H1 (cell line): ENCODE measurements around the gene ULBP1. TPM values are rescaled to one million over a fixed set of nuclear protein-coding genes. Genes with fewer than 3 reads are reported as not detected.

Experiments used
- CTCF ChIA-PET: fragments of 300-600 bp; sonication (Branson Sonifier 250); formaldehyde crosslinking; loops from one replicate; lab custom pipeline; 2021; ENCODE audit not compliant: partially characterized antibody; lab: Charles Lee
- POLR2A ChIA-PET: fragments of 300-600 bp; sonication (Branson Sonifier 250); formaldehyde crosslinking; loops from one replicate; lab custom pipeline; 2021; ENCODE audit warnings: inconsistent platforms; ENCODE audit not compliant: partially characterized antibody; lab: Charles Lee
- DNase-seq, 2 experiments: peaks; one replicate each; pipeline versions ENCODE4 v3.0.0 to v3.0.0-alpha.2; 2010 to 2022; ENCODE audit warnings: low spot score in 2 of 2, low read depth in 1 of 2, mixed read lengths in 1 of 2
- FAIRE-seq: peaks from 2 replicates; lab custom pipeline; 2011; peaks lifted over from hg19 to GRCh38; lab: Jason Lieb, UNC
- H2AFZ ChIP-seq: 2 replicates; pipeline ENCODE4 v1.8.1; 2012; ENCODE audit warnings: low read length, inconsistent platforms
- H2AK5ac ChIP-seq: 2 replicates; pipeline ENCODE4 v1.6.1; 2013; ENCODE audit warnings: low read depth, low read length
- H2BK120ac ChIP-seq: replicated peaks from 2 replicates; pipeline ENCODE3; 2013; ENCODE audit warnings: low read depth, low read length, inconsistent platforms
- H2BK12ac ChIP-seq: 2 replicates; pipeline ENCODE4 v1.6.1; 2013; ENCODE audit warnings: low read depth, low read length
- H2BK15ac ChIP-seq: 2 replicates; pipeline ENCODE4 v1.6.1; 2013; ENCODE audit warnings: low read length
- H2BK20ac ChIP-seq: 2 replicates; pipeline ENCODE4 v1.6.1; 2013; ENCODE audit warnings: low read length
- H2BK5ac ChIP-seq: 2 replicates; pipeline ENCODE4 v1.6.1; 2013; ENCODE audit warnings: low read depth, low read length
- H3K14ac ChIP-seq: 2 replicates; pipeline ENCODE4 v1.6.1; 2013; ENCODE audit warnings: inconsistent platforms; ENCODE audit not compliant: insufficient read length
- H3K18ac ChIP-seq: 2 replicates; pipeline ENCODE4 v1.6.1; 2013; ENCODE audit warnings: low read length; ENCODE audit errors: extremely low read depth
- H3K23ac ChIP-seq: 2 replicates; pipeline ENCODE4 v1.6.1; 2013; ENCODE audit warnings: inconsistent platforms; ENCODE audit not compliant: insufficient read length
- H3K23me2 ChIP-seq: 2 replicates; pipeline ENCODE4 v1.6.1; 2013; ENCODE audit warnings: low read depth, low read length
- H3K27ac ChIP-seq: 2 replicates; pipeline ENCODE4 v1.6.1; 2011; ENCODE audit warnings: low read depth, low read length, inconsistent platforms
- H3K27me3 ChIP-seq, 4 experiments: replicated peaks in 1 of 4; 1 replicate in 1 of 4; 2 replicates in 3 of 4; pipeline versions ENCODE4 v1.6.1 to v1.8.1; 2011 to 2013; ENCODE audit warnings: low read length in 3 of 4, mild to moderate bottlenecking in 3 of 4, inconsistent platforms in 2 of 4, mixed read lengths in 2 of 4, moderate library complexity in 1 of 4; ENCODE audit not compliant: control insufficient read depth in 3 of 4, insufficient read depth in 3 of 4; ENCODE audit errors: extremely low read depth in 1 of 4
- H3K36me3 ChIP-seq, 4 experiments: 2 replicates each; pipeline versions ENCODE4 v1.6.1 to v1.8.1; 2011 to 2013; ENCODE audit warnings: mild to moderate bottlenecking in 4 of 4, low read length in 3 of 4, moderate library complexity in 2 of 4, control low read depth in 1 of 4, inconsistent platforms in 1 of 4; ENCODE audit not compliant: insufficient read depth in 4 of 4, control insufficient read depth in 2 of 4
- H3K4ac ChIP-seq: replicated peaks from 2 replicates; pipeline ENCODE3; 2013; ENCODE audit warnings: low read length, low read depth, mixed read lengths, inconsistent platforms; ENCODE audit not compliant: insufficient read length
- H3K4me1 ChIP-seq, 4 experiments: replicated peaks in 1 of 4; 1 replicate in 1 of 4; 2 replicates in 3 of 4; pipeline versions ENCODE4 v1.6.1 to v1.8.1; 2011 to 2013; ENCODE audit warnings: low read length in 3 of 4, inconsistent platforms in 2 of 4, mixed read lengths in 1 of 4; ENCODE audit not compliant: insufficient read depth in 4 of 4, control insufficient read depth in 3 of 4
- H3K4me2 ChIP-seq, 2 experiments: 2 replicates each; pipeline versions ENCODE4 v1.6.1 to v1.8.1; 2011 to 2013; ENCODE audit warnings: low read depth in 2 of 2, low read length in 2 of 2, control low read depth in 1 of 2, inconsistent platforms in 1 of 2, mild to moderate bottlenecking in 1 of 2; ENCODE audit not compliant: insufficient read depth in 1 of 2
- H3K4me3 ChIP-seq, 4 experiments: fragments of 200-600, 300-600 bp in 1 of 4; sonication (generic), shearing (Covaris generic), sonication (Bioruptor Twin) in 1 of 4; 2 replicates each; pipeline versions ENCODE4 v1.5.1 to v1.8.1; 2011 to 2016; ENCODE audit warnings: low read length in 4 of 4, low read depth in 3 of 4, control low read depth in 2 of 4, inconsistent platforms in 2 of 4, mild to moderate bottlenecking in 2 of 4, mixed read lengths in 1 of 4, moderate library complexity in 1 of 4; ENCODE audit not compliant: insufficient read depth in 2 of 4; ENCODE audit errors: extremely low read depth in 1 of 4
- H3K56ac ChIP-seq: replicated peaks from 2 replicates; pipeline ENCODE3; 2013; ENCODE audit warnings: low read depth, mild to moderate bottlenecking, mixed read lengths, low read length, inconsistent platforms; ENCODE audit not compliant: insufficient read length
- H3K79me1 ChIP-seq: 2 replicates; pipeline ENCODE4 v1.6.1; 2013; ENCODE audit warnings: low read depth, low read length, control low read depth
- H3K79me2 ChIP-seq, 2 experiments: 2 replicates each; pipeline versions ENCODE4 v1.6.1 to v1.8.1; 2012 to 2013; ENCODE audit warnings: low read length in 2 of 2, mild to moderate bottlenecking in 2 of 2, inconsistent platforms in 1 of 2; ENCODE audit not compliant: insufficient read depth in 2 of 2, control insufficient read depth in 1 of 2
- H3K9ac ChIP-seq, 4 experiments: replicated peaks in 1 of 4; 1 replicate in 1 of 4; 2 replicates in 3 of 4; pipeline versions ENCODE4 v1.6.1 to v1.8.1; 2011 to 2013; ENCODE audit warnings: low read depth in 3 of 4, low read length in 3 of 4, control low read depth in 2 of 4, mild to moderate bottlenecking in 2 of 4, moderate library complexity in 2 of 4, inconsistent platforms in 1 of 4; ENCODE audit errors: extremely low read depth in 1 of 4
- H3K9me3 ChIP-seq, 2 experiments: 2 replicates each; pipeline versions ENCODE4 v1.6.1 to v1.8.1; 2012 to 2013; ENCODE audit warnings: mild to moderate bottlenecking in 2 of 2, moderate library complexity in 2 of 2, control low read depth in 1 of 2, inconsistent platforms in 1 of 2, low read depth in 1 of 2, low read length in 1 of 2, mixed read lengths in 1 of 2; ENCODE audit not compliant: insufficient read depth in 2 of 2
- H4K20me1 ChIP-seq, 2 experiments: replicated peaks in 1 of 2; 2 replicates each; pipeline versions ENCODE3 to v1.8.1; 2011 to 2013; ENCODE audit warnings: inconsistent platforms in 2 of 2, low read length in 2 of 2, mild to moderate bottlenecking in 1 of 2; ENCODE audit not compliant: insufficient read depth in 2 of 2, control insufficient read depth in 1 of 2
- H4K5ac ChIP-seq: 2 replicates; pipeline ENCODE4 v1.6.1; 2013; ENCODE audit warnings: low read length, low read depth, mixed read lengths, inconsistent platforms; ENCODE audit not compliant: insufficient read length
- H4K8ac ChIP-seq: 2 replicates; pipeline ENCODE4 v1.8.0; 2013; ENCODE audit warnings: mild to moderate bottlenecking, moderate library complexity, low read length, inconsistent platforms; ENCODE audit not compliant: insufficient read depth; ENCODE audit errors: extremely low read depth
- H4K91ac ChIP-seq: replicated peaks from 2 replicates; pipeline ENCODE3; 2013; ENCODE audit warnings: low read length, mixed read lengths, inconsistent platforms; ENCODE audit not compliant: insufficient read length
- CBX8 ChIP-seq: fragments of 300-800, 300-1000 bp; sonication (generic); IDR thresholded peaks from 2 replicates; pipeline ENCODE4 v1.7.1; 2016; ENCODE audit warnings: low read depth, low read length, borderline replicate concordance
- CEBPB ChIP-seq: IDR thresholded peaks from 2 replicates; pipeline ENCODE4 v1.6.1; 2012; ENCODE audit warnings: low read depth, low read length
- HDAC2 ChIP-seq, 2 experiments: fragments of 300-600 bp in 1 of 2; sonication (generic) in 1 of 2; IDR thresholded peaks; 2 replicates each; pipeline ENCODE4 v1.6.1; 2011 to 2012; ENCODE audit warnings: low read depth in 2 of 2, low read length in 2 of 2, mild to moderate bottlenecking in 2 of 2, moderate library complexity in 2 of 2, borderline replicate concordance in 1 of 2, inconsistent platforms in 1 of 2
- HDAC6 ChIP-seq: IDR thresholded peaks from one replicate; pipeline ENCODE4 v1.7.1; 2012; ENCODE audit warnings: low read depth, mild to moderate bottlenecking, inconsistent platforms, low read length, moderate library complexity
- JUN ChIP-seq: IDR thresholded peaks from 2 replicates; pipeline ENCODE4 v1.6.1; 2011; ENCODE audit warnings: low read depth, mild to moderate bottlenecking, improper control_type of control experiment, low read length
- KDM1A ChIP-seq: fragments of 200-600, 300-600 bp; sonication (generic); IDR thresholded peaks from 2 replicates; pipeline ENCODE4 v1.7.1; 2016; ENCODE audit warnings: mild to moderate bottlenecking, low read length, borderline replicate concordance
- RAD21 ChIP-seq, 2 experiments: IDR thresholded peaks in 1 of 2; conservative IDR thresholded peaks in 1 of 2; 2 replicates each; pipeline ENCODE4 v1.6.1; 2011; ENCODE audit warnings: low read depth in 2 of 2, low read length in 2 of 2, improper control_type of control experiment in 1 of 2, inconsistent platforms in 1 of 2, mild to moderate bottlenecking in 1 of 2, moderate library complexity in 1 of 2
- RBBP5 ChIP-seq: IDR thresholded peaks from 2 replicates; pipeline ENCODE4 v1.7.1; 2012; ENCODE audit warnings: low read depth, mild to moderate bottlenecking, inconsistent platforms, low read length, moderate library complexity, borderline replicate concordance
- SIRT6 ChIP-seq: IDR thresholded peaks from one replicate; pipeline ENCODE4 v1.7.1; 2012; ENCODE audit warnings: low read length, inconsistent platforms
- SP2 ChIP-seq: IDR thresholded peaks from 2 replicates; pipeline ENCODE4 v1.6.1; 2012; ENCODE audit warnings: mild to moderate bottlenecking, low read length, inconsistent platforms
- SRF ChIP-seq: IDR thresholded peaks from 2 replicates; pipeline ENCODE4 v1.6.1; 2011; ENCODE audit warnings: mild to moderate bottlenecking, low read depth, low read length, moderate library complexity
- TBP ChIP-seq: IDR thresholded peaks from 2 replicates; pipeline ENCODE4 v1.6.1; 2011; ENCODE audit warnings: low read depth, low read length, improper control_type of control experiment
- YY1 ChIP-seq: IDR thresholded peaks from 2 replicates; pipeline ENCODE4 v1.6.1; 2011; ENCODE audit warnings: low read depth, mild to moderate bottlenecking, low read length
- WGBS, 2 experiments: shearing (Covaris generic) in 1 of 2; methylation state at CpG; one replicate each; pipeline versions ENCODE4 v1.1.6 to v1.1.7; 2013 to 2015; ENCODE audit warnings: low lambda C conversion rate in 2 of 2, mixed read lengths in 2 of 2, inconsistent platforms in 1 of 2, low coverage in 1 of 2, missing lambda C conversion rate in 1 of 2; ENCODE audit not compliant: insufficient replicate concordance in 2 of 2, insufficient coverage in 1 of 2, insufficient read length in 1 of 2; ENCODE audit errors: extremely low coverage in 1 of 2, missing lambda C conversion rate in 1 of 2; 5-methylcytosine and 5-hydroxymethylcytosine counted together
- polyA plus RNA-seq, 7 experiments: library from polyadenylated mRNA; depleted of rRNA in 3 of 7; stranded (reverse) in 5 of 7; unstranded in 2 of 7; fragments of >200 nt in 5 of 7; fragments of 200-250 nt in 2 of 7; gene quantifications; 1 replicate in 5 of 7; 2 replicates in 1 of 7; 4 replicates in 1 of 7; pipeline versions ENCODE4 v1.2.1 to v1.2.3, GENCODE V29; 2011 to 2013; ENCODE audit warnings: missing spikeins in 2 of 7, mixed read lengths in 2 of 7
- total RNA-seq: library from RNA; stranded (reverse); fragmentation: NEBNext Ultra II Directional; extraction: Animal tissue kit (Norgen Biotek cat#: 25700); gene quantifications from 2 replicates; pipeline ENCODE4 v1.2.1, GENCODE V29; 2021

The ULBP1 gene
- total and polyA plus RNA-seq, 2 of the 8 experiments (the other 6 are each of a cell fraction or from before 2014, with no cell fraction given), result 0.32 to 0.60 TPM

DNA sequence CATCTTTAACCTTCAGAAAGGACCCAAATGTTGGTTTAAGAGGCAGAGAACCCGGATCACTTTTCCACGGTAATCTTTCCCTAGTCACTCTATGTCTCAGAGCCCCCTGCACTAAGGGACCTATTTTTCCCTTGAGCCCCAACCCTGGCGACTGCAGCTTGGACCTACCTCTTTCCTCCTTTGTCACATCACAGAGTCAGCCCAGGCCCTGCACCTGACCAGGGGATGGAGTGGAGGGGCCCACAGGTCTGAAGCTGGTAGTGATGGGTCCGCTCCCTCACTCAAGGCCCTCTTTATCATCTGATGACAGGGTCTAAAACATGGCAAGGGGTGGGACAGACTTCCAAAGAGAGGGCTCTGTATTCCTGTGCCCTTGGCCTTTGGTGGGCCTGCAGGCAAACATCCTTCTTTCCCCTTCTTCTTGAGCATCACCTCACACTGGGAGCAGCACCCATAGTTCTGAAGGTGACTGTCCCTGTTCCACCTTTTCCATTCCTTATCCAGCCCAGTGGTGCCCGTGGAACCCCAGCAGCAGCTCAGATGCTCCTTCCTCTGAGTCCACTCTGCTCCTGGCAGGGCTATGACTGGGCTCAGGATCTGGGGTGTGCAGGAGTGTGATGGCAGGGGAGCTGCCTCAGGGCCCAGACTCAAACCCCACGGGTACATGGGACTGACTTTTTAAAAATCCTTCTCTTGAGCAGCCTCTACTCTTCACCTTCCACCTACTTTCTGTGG, 55.3 kb downstream of the ULBP1 start:
- H3K4me1 ChIP-seq, result no peaks in the 10 kb centered on the region
- no peak overlapping the region for H3K14ac ChIP-seq
- no peak overlapping the region for H3K9ac ChIP-seq
- H3K23ac ChIP-seq, result no peak overlapping the region
- no peak overlapping the region for H2BK120ac ChIP-seq
- no peak for FAIRE-seq
- ChIA-PET POLR2A (no interaction called here), CTCF (interaction anchor here (1.3 to 1.6 kb wide), 2 partner anchors 9 to 187 kb away, joined by 3 to 5 read pairs; no protein-coding TSS in a partner anchor)
- peaks cover 23 to 37% (median 27%) of the 10 kb centered on the region in 4 experiments for H3K27me3 ChIP-seq
- H3K79me2 ChIP-seq, result no peaks in the 10 kb centered on the region
- no peak overlapping the region for H4K8ac ChIP-seq
- H3K23me2 ChIP-seq, result no peaks in the 10 kb centered on the region; the same call in 1 of the 2 replicates
- H4K20me1 ChIP-seq, result peaks cover 0 to 4% of the 10 kb centered on the region in 2 experiments
- H2BK20ac ChIP-seq, result no peak overlapping the region
- no peak overlapping the region for H3K4me2 ChIP-seq
- no peak overlapping the region for H2AFZ ChIP-seq
- 66% methylated on average over 6 of the region's 6 CpGs; no CpG with 5 or more reads in 1 of the 2 experiments for WGBS, 2 experiments
- no peak for DNase-seq
- H3K18ac ChIP-seq, result no peak overlapping the region
- H2AK5ac ChIP-seq, result no peak overlapping the region
- no peak overlapping the region for H3K56ac ChIP-seq
- H3K4me3 ChIP-seq, result no peak overlapping the region
- H3K27ac ChIP-seq, result no peak overlapping the region
- no peak overlapping the region for H2BK12ac ChIP-seq
- no peak overlapping the region for H3K4ac ChIP-seq
- no peak overlapping the region for H4K91ac ChIP-seq
- no peaks in the 10 kb centered on the region for H3K9me3 ChIP-seq
- H2BK15ac ChIP-seq, result no peak overlapping the region
- H4K5ac ChIP-seq, result no peak overlapping the region
- H3K79me1 ChIP-seq, result no peaks in the 10 kb centered on the region
- H2BK5ac ChIP-seq, result no peak overlapping the region
- no peaks in the 10 kb centered on the region for H3K36me3 ChIP-seq
- TF ChIP-seq SRF (no peak), HDAC2 (IDR thresholded peaks at IDR 0.05; ENCODE audit: borderline replicate concordance in 1 of 2, low read depth in 2 of 2, low read length in 2 of 2) (no peak), CBX8 (no peak), SP2 (no peak), JUN (no peak), YY1 (no peak), CEBPB (no peak), RBBP5 (no peak), RAD21 (IDR thresholded peaks at IDR 0.05 in 1 of 2, conservative IDR thresholded peaks at IDR 0.05 in 1 of 2; ENCODE audit: low read depth in 2 of 2, low read length in 2 of 2) (no peak), KDM1A (no peak), TBP (no peak), SIRT6 (no peak), HDAC6 (no peak)
